ENCODE measurements around the gene BATF.

The BATF gene

DNA sequence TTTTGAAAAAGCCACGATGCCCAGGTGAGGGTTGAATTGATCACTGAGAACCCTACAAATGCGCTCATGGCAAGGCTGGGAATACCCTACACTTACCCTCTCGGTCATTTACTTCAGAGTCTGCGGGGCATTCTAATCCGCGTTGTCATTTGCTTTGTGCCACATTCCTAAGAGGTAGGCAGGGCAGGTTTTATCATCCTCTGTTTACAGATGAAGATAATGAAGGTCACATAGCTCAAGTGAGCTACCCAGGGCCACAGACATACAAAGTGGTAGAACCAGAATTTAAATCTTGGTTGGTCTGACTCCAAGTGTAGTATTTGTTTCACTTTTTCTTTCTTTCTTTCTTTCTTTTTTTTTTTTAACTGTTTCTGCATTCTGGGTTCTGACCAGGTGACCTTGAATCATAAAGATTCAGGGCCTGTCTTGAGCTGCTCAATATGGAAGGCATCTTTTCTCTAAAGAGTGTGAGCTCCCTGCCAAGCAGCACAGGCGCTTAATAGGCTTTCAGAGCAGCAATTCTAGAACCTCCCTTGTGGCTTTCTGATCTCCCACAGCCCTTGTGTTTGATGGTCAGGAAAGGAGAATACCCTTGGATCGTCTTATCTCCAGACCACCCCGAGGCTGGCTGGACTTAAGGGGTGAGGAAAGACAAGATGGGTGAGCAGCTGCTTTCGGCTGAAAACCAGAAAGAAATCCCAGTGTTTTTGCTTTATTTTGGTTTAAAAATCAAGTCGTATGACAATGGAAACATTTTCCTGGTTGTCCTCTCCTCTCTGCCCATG lies 662 bp upstream of the BATF start:
- Histone ChIP-seq H3K9me3 (ENCODE audit: control insufficient read depth, low read depth, low read length) (no peaks in the 10 kb centered on the region), H3K4me3 (ENCODE audit: low read length) (no peak overlapping the region), H3K27me3 (ENCODE audit: control insufficient read depth, insufficient read depth, low read length) (no peaks in the 10 kb centered on the region), H3K36me3 (ENCODE audit: control insufficient read depth, low read depth, low read length) (no peaks in the 10 kb centered on the region), H3K4me1 (ENCODE audit: control insufficient read depth, low read depth, low read length) (no peaks in the 10 kb centered on the region), H3K27ac (ENCODE audit: low read length) (no peak overlapping the region), H3K9ac (ENCODE audit: low read length) (no peak overlapping the region)

DNA sequence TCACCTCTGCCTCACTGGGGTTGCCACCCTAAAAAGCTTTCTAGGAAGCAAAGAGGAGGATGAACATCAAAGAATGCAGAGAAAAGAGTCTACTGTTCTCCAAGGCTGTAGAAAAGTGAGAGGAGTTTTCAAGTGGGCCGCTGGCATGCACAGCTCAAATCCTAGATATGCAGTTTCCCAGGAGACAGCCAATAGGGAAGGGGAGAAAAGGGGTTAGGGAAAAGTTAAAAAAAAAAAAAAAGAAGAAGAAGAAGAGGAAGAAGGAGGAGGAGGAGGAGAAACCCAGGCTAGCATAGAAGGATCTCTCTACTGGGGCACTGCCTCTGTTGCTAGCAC lies 682 bp downstream of the BATF start:
- H3K27me3 ChIP-seq (ENCODE audit: control insufficient read depth, insufficient read depth, low read length) = no peaks in the 10 kb centered on the region
- H3K4me1 ChIP-seq (ENCODE audit: control insufficient read depth, low read depth, low read length) = no peaks in the 10 kb centered on the region
- no peaks in the 10 kb centered on the region for H3K9me3 ChIP-seq (ENCODE audit: control insufficient read depth, low read depth, low read length)
- H3K4me3 ChIP-seq (ENCODE audit: low read length) = no peak overlapping the region
- H3K36me3 ChIP-seq (ENCODE audit: control insufficient read depth, low read depth, low read length) = no peaks in the 10 kb centered on the region
- no peak overlapping the region for H3K9ac ChIP-seq (ENCODE audit: low read length)
- H3K27ac ChIP-seq (ENCODE audit: low read length) = no peak overlapping the region

GRCh38 chr14:75523771-75524171 lies 1.5 kb downstream of the BATF start:
- H3K27ac ChIP-seq (ENCODE audit: low read length) = no peak overlapping the region
- H3K27me3 ChIP-seq (ENCODE audit: control insufficient read depth, insufficient read depth, low read length) = no peaks in the 10 kb centered on the region
- no peaks in the 10 kb centered on the region for H3K4me1 ChIP-seq (ENCODE audit: control insufficient read depth, low read depth, low read length)
- no peaks in the 10 kb centered on the region for H3K36me3 ChIP-seq (ENCODE audit: control insufficient read depth, low read depth, low read length)
- no peak overlapping the region for H3K9ac ChIP-seq (ENCODE audit: low read length)
- H3K9me3 ChIP-seq (ENCODE audit: control insufficient read depth, low read depth, low read length) = no peaks in the 10 kb centered on the region
- H3K4me3 ChIP-seq (ENCODE audit: low read length) = no peak overlapping the region

DNA sequence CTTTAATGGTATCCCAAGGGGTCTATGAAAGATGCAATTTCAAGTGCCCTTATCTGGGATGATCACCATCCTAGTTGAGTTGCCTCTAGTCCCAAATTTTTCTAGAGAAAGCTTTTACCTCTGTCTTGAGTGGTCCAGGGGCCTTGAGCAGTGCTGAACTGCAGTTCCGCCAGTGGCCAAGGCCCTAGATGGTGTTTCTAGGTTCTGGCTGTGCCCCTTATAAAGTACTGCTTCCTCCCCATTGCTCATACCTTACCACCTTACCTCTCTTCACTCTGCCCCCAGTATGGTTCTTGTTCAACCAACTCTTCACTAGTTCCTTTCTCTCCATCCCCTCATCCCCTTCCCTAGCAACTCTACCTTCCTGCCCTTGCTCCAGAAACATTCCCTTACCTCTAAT lies 3.7 kb downstream of the BATF start:
- Histone ChIP-seq H3K4me3 (ENCODE audit: low read length) (no peak overlapping the region), H3K27me3 (ENCODE audit: control insufficient read depth, insufficient read depth, low read length) (no peaks in the 10 kb centered on the region), H3K9ac (ENCODE audit: low read length) (no peak overlapping the region), H3K4me1 (ENCODE audit: control insufficient read depth, low read depth, low read length) (no peaks in the 10 kb centered on the region), H3K9me3 (ENCODE audit: control insufficient read depth, low read depth, low read length) (no peaks in the 10 kb centered on the region), H3K36me3 (ENCODE audit: control insufficient read depth, low read depth, low read length) (no peaks in the 10 kb centered on the region), H3K27ac (ENCODE audit: low read length) (no peak overlapping the region)

DNA sequence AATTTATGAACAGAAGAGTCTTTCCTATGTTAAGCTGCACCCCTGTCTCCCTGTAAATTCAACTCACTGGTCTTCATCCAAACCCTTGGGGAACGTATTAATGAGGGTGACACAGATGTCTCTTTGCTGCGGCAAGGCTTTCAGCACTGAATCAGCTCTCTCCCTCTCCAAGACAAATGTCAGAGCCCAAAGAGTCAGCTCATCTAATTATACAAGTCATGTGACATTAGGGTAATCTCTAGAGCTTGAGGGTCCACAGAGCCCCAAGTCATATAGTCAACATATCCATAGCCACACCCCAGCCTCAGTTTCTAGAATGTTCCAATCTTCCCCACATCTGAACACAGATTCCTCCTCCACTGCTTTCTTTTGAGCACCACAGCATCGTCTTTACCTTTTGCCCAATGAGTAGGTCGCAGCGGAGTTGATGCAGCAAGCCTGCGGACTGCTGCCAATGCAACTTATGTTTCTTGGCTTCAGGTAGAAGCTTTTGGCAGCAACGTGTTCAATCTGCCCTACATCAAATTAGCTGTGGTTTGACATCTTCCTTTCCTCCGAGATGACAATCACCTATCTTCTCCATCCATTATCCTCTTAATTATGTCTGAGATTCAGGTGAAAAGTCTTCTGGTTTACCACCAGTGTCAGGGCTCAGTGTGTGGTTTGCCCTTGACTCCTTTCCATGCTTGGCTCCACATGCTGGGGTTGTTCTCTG lies 5.3 kb downstream of the BATF start:
- no peak overlapping the region for H3K9ac ChIP-seq (ENCODE audit: low read length)
- no peaks in the 10 kb centered on the region for H3K27me3 ChIP-seq (ENCODE audit: control insufficient read depth, insufficient read depth, low read length)
- no peak overlapping the region for H3K27ac ChIP-seq (ENCODE audit: low read length)
- no peaks in the 10 kb centered on the region for H3K9me3 ChIP-seq (ENCODE audit: control insufficient read depth, low read depth, low read length)
- no peaks in the 10 kb centered on the region for H3K4me1 ChIP-seq (ENCODE audit: control insufficient read depth, low read depth, low read length)
- no peaks in the 10 kb centered on the region for H3K36me3 ChIP-seq (ENCODE audit: control insufficient read depth, low read depth, low read length)
- no peak overlapping the region for H3K4me3 ChIP-seq (ENCODE audit: low read length)

GRCh38 chr14:75531256-75531655 lies 9.0 kb downstream of the BATF start:
- Histone ChIP-seq H3K4me3 (ENCODE audit: low read length) (no peak overlapping the region), H3K27me3 (ENCODE audit: control insufficient read depth, insufficient read depth, low read length) (no peaks in the 10 kb centered on the region), H3K9me3 (ENCODE audit: control insufficient read depth, low read depth, low read length) (no peaks in the 10 kb centered on the region), H3K9ac (ENCODE audit: low read length) (no peak overlapping the region), H3K36me3 (ENCODE audit: control insufficient read depth, low read depth, low read length) (no peaks in the 10 kb centered on the region), H3K27ac (ENCODE audit: low read length) (no peak overlapping the region), H3K4me1 (ENCODE audit: control insufficient read depth, low read depth, low read length) (no peaks in the 10 kb centered on the region)

- Histone ChIP-seq H3K4me1 (ENCODE audit: control insufficient read depth, low read depth, low read length) (no peaks in the 10 kb centered on the region), H3K27ac (ENCODE audit: low read length) (no peak overlapping the region)
Measured at GRCh38 chr14:75531660-75532317, 9.5 kb downstream of the BATF start.

DNA sequence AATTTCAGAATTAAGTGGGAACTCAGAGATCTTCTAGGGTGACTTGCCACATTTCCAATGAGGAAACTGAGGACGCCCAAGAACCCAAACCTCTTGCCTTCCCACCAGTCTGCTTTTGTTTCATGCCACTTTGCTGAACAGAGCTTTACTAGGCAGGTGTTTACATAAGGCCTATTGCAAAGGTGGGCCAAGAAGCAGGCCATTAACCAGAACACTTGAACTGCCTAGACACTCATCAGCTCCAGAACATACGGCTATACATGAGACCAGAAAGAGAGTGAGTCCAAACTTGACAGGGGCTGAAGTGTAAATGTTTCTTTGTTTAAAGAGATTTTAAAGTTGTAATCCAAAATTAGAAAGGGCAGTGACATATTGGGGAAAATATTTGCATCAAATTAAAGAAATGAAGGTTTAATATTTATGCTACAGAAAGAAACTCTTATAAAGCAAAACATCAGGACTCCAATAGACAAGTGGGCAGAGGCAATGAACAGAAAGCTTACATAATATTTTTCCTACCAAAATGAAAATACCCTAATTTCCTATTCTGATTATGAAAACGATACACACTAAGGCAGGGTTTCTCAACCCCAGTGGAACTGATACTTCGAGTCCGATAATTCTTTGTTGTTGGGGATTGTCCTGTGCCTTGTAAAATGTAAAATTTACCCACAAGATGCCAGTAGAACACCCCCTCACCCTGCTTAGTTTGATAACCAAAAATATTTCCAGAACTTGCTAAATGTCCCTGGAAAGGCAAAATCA lies 11.7 kb downstream of the BATF start:
- Histone ChIP-seq H3K36me3 (ENCODE audit: control insufficient read depth, low read depth, low read length) (no peaks in the 10 kb centered on the region), H3K9ac (ENCODE audit: low read length) (no peak overlapping the region), H3K4me3 (ENCODE audit: low read length) (no peak overlapping the region), H3K4me1 (ENCODE audit: control insufficient read depth, low read depth, low read length) (peaks cover 1% of the 10 kb centered on the region), H3K27me3 (ENCODE audit: control insufficient read depth, insufficient read depth, low read length) (no peaks in the 10 kb centered on the region), H3K27ac (ENCODE audit: low read length) (no peak overlapping the region), H3K9me3 (ENCODE audit: control insufficient read depth, low read depth, low read length) (no peaks in the 10 kb centered on the region)

More at GRCh38 chr14:75531660-75532317, 9.5 kb downstream of the BATF start:
- no peak overlapping the region for H3K9ac ChIP-seq (ENCODE audit: low read length)
- H3K4me3 ChIP-seq (ENCODE audit: low read length) = no peak overlapping the region
- H3K36me3 ChIP-seq (ENCODE audit: control insufficient read depth, low read depth, low read length) = no peaks in the 10 kb centered on the region
- H3K9me3 ChIP-seq (ENCODE audit: control insufficient read depth, low read depth, low read length) = no peaks in the 10 kb centered on the region
- no peaks in the 10 kb centered on the region for H3K27me3 ChIP-seq (ENCODE audit: control insufficient read depth, insufficient read depth, low read length)

DNA sequence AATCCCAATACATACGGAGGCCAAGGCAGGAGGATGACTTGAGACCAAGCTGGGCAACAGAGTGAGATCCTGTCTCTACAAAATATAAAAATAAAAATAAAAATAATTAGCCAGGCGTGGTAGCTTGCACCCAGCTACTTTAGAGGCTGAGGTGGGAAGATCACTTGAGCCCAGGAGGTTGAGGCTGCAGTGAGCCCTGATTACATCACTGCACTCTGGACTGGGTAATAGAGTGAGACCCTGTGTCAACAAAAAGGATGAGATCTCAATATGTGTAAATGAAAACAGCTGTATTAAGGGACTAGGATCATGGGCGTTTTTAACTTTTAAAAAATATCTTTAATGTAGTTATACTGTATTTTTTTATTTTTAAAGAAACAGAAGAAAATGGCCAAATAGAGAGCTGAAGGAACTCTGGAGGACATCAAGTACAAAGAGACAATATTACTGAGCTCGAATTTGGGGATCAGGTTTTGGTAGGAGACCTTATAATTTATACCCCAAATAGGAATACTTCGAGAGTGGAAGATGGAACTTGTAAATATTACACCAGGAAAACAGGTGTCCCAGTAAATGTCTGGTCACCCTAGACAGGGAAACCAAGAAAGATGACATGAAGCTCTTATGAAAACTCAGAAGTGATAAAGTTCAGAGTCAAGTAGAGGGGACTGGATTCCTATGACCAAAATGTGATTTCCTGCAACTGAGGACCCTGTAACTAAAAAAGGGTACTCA lies 13.1 kb downstream of the BATF start:
- Histone ChIP-seq H3K4me3 (ENCODE audit: low read length) (no peak overlapping the region), H3K27me3 (ENCODE audit: control insufficient read depth, insufficient read depth, low read length) (no peaks in the 10 kb centered on the region), H3K9me3 (ENCODE audit: control insufficient read depth, low read depth, low read length) (no peaks in the 10 kb centered on the region), H3K27ac (ENCODE audit: low read length) (no peak overlapping the region), H3K36me3 (ENCODE audit: control insufficient read depth, low read depth, low read length) (no peaks in the 10 kb centered on the region), H3K4me1 (ENCODE audit: control insufficient read depth, low read depth, low read length) (peaks cover 11% of the 10 kb centered on the region), H3K9ac (ENCODE audit: low read length) (no peak overlapping the region)

DNA sequence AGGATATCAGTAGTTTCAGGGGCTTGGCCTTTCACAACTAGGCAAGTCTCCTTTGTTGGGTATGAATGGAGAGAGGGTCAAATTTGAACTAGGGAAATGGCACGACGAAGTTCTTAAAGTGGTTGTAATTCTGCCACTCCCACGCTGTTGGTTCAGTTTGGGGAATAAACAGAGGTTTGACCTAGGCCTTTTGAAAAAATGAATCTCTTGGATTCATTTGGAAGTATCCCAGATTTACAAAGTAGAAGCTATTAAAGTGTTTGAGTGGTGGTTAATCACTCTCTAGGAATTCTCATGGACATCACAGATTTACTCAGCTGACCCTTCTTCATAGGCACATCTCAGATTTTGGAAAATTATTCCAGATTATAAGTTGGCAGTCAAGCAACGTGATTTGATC lies 14.8 kb downstream of the BATF start:
- H3K27ac ChIP-seq (ENCODE audit: low read length) = no peak overlapping the region
- no peak overlapping the region for H3K9ac ChIP-seq (ENCODE audit: low read length)
- H3K27me3 ChIP-seq (ENCODE audit: control insufficient read depth, insufficient read depth, low read length) = no peaks in the 10 kb centered on the region
- H3K4me1 ChIP-seq (ENCODE audit: control insufficient read depth, low read depth, low read length) = peaks cover 11% of the 10 kb centered on the region
- no peak overlapping the region for H3K4me3 ChIP-seq (ENCODE audit: low read length)
- no peaks in the 10 kb centered on the region for H3K9me3 ChIP-seq (ENCODE audit: control insufficient read depth, low read depth, low read length)
- H3K36me3 ChIP-seq (ENCODE audit: control insufficient read depth, low read depth, low read length) = no peaks in the 10 kb centered on the region

- H3K4me1 ChIP-seq (ENCODE audit: control insufficient read depth, low read depth, low read length) = peaks cover 11% of the 10 kb centered on the region
- no peak overlapping the region for H3K4me3 ChIP-seq (ENCODE audit: low read length)
- H3K9ac ChIP-seq (ENCODE audit: low read length) = no peak overlapping the region
- H3K27me3 ChIP-seq (ENCODE audit: control insufficient read depth, insufficient read depth, low read length) = no peaks in the 10 kb centered on the region
- no peaks in the 10 kb centered on the region for H3K36me3 ChIP-seq (ENCODE audit: control insufficient read depth, low read depth, low read length)
- no peak overlapping the region for H3K27ac ChIP-seq (ENCODE audit: low read length)
- H3K9me3 ChIP-seq (ENCODE audit: control insufficient read depth, low read depth, low read length) = no peaks in the 10 kb centered on the region
Measured at GRCh38 chr14:75539162-75539560, 16.9 kb downstream of the BATF start.

Measured in iPS-18a (cell line).